ENCODE results near the gene ATP6V1G2.

The ATP6V1G2 gene

DNA sequence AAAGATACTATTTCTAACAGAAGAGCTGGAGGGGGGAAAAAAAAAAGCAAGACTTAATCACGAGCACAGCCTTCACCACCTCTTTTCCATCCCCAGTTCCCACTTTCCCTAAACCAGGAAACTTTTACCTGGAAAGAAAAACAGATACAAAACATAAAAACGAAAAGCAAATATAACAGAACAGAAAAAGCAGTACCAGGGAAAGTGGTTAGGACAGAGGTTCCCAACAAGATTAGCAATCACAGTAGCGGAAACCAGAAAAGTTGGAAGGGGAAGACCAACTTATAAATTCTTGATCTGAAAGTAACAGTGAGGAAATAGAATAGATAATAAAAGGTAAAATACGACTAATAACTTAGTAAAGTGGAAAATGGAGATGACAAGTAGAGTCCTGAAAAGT, 5.8 kb downstream of the ATP6V1G2 start:
- TF ChIP-seq, protein P1, sequence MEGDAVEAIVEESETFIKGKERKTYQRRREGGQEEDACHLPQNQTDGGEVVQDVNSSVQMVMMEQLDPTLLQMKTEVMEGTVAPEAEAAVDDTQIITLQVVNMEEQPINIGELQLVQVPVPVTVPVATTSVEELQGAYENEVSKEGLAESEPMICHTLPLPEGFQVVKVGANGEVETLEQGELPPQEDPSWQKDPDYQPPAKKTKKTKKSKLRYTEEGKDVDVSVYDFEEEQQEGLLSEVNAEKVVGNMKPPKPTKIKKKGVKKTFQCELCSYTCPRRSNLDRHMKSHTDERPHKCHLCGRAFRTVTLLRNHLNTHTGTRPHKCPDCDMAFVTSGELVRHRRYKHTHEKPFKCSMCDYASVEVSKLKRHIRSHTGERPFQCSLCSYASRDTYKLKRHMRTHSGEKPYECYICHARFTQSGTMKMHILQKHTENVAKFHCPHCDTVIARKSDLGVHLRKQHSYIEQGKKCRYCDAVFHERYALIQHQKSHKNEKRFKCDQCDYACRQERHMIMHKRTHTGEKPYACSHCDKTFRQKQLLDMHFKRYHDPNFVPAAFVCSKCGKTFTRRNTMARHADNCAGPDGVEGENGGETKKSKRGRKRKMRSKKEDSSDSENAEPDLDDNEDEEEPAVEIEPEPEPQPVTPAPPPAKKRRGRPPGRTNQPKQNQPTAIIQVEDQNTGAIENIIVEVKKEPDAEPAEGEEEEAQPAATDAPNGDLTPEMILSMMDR (IDR thresholded peaks at IDR 0.05; ENCODE audit: insufficient read depth, low read depth, low read length, missing control alignments): no peak
- H3K4me3 ChIP-seq (ENCODE audit: low read length): peak overlapping the region; percentile 91
- DNase-seq (ENCODE audit: low read depth): no peak

DNA sequence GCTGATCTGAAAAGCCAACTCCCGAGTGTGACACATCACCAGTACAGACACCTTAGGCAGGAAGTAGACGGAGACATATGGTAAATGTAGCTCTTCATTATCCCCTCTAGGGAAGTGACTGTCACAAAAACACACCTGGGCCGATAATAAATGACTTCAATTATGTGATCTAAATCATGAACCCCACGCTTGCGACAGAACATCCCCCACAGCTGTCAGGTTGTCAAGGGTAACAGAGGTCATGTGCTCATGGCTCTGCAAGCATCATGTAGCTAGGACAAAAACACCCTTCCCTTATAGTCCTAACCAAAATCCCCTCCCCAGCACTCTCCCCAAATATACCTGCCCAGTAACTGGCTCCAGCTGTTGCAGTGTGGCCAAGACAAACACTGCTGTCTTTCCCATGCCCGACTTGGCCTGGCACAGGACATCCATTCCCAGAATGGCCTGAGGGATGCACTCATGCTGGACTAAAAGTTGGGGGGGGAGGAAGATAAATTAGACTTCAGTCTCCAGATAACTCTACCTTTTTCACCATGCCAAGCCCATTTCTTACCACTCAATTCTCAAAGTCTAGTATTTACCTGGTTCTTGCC, 7.5 kb downstream of the ATP6V1G2 start:
- TF ChIP-seq, protein P1 (IDR thresholded peaks at IDR 0.05; ENCODE audit: insufficient read depth, low read depth, low read length, missing control alignments): no peak
- DNase-seq (ENCODE audit: low read depth): no peak
- peak overlapping the region; percentile 91 for H3K4me3 ChIP-seq (ENCODE audit: low read length)

DNA sequence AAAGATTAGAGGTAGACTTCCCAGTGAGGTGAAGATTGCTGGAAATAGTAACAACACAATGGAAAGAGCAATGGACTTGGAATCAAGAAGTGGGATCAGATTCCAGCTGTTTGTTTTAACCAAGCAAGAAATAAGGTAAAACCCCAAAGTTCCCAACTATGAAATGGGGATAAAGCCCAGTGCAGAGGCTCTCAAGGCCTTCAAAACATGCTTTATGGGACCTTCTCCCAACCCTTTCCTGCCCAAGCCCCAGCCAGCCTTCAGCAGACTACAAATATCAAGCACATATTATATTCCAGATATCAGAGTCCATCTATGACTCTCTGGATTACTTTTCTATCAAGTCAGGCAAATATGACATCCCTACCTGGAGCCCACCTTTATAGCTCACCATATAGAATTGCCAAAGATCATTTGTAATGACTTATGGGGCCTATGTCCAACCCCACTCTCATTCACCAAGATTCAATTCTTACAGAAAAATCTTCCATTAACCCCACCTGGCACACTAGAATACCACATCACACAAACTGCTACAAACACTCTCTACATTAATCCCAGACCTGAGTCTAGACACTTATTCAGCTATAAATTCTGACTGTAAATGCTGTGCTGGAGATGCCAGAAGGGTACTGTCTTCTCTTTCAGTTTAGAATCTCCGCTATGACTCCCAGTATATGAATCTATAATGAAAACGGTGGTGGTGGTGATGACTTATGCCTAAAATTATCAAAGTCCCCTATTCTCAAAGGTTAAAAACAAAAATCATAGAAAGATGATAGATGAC, 10.7 kb downstream of the ATP6V1G2 start:
- H3K4me3 ChIP-seq (ENCODE audit: low read length): no peak overlapping the region
- DNase-seq (ENCODE audit: low read depth): no peak
- TF ChIP-seq, protein P1 (IDR thresholded peaks at IDR 0.05; ENCODE audit: insufficient read depth, low read depth, low read length, missing control alignments): no peak

DNA sequence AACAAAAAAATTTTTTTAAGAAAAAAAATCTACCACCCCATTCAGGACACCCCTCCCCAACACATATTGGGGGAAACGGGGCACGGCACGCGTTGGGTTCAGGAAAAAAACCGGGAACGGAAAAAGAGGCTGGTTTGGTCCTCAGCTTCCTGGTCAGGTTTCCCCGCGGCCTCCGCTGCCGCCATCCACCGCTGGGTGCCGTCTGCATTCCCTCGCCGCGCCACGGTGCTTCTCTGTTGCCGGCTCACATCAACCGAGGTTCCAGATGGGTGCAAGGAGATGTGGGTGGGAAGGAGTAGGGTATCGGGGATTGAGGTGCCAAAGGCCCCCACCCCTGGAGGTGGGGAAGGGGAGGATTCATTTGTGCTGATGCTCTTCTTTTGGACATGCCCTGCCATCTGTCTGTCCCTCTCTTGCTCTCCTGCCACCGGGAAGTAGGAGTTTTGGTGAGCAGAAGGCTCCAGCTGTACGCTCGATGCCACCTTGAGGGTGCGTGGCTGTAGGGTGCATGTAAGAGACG, 11.8 kb downstream of the ATP6V1G2 start:
- H3K4me3 ChIP-seq (ENCODE audit: low read length): no peak overlapping the region
- DNase-seq (ENCODE audit: low read depth): no peak
- TF ChIP-seq, protein P1 (IDR thresholded peaks at IDR 0.05; ENCODE audit: insufficient read depth, low read depth, low read length, missing control alignments): no peak

DNA sequence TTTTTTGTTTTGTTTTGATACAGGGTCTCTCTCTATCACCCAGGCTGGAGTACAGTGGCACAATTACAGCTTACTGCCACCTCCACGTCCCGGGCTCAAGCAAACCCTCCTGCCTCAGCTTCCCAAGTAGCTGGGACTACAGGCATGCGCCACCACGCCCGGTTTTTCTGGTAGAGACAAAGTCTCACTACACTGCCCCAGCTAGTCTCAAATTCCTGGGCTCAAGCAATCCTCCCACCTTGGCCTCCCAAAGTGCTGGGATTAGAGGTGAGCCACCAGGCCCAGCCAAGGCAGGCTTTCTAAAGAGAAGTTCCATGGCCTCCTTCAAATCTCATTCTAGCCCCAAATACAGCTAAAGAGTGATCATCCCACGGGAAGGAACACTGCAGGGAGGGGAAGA, 12.4 kb downstream of the ATP6V1G2 start:
- no peak for DNase-seq (ENCODE audit: low read depth)
- no peak overlapping the region for H3K4me3 ChIP-seq (ENCODE audit: low read length)
- TF ChIP-seq, protein P1 (IDR thresholded peaks at IDR 0.05; ENCODE audit: insufficient read depth, low read depth, low read length, missing control alignments): no peak

DNA sequence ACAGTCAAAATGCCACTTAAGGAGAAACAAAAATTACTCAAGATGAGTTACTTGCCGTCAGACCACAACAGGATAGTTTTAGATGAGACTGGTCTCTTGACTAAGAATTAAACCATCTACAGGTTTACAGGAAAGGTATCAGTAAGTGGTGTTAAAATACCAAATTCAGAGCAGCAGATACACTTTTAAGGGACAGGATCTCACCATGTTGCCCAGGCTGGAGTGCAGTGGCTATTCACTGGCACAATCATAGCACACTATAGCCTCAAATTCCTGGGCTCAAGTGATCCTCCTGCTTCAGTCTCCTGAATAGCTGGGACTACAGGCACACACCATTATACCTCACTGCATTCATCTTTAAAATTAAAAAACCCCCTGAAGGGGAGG, 13.0 kb downstream of the ATP6V1G2 start:
- no peak for DNase-seq (ENCODE audit: low read depth)
- H3K4me3 ChIP-seq (ENCODE audit: low read length): no peak overlapping the region
- TF ChIP-seq, protein P1 (IDR thresholded peaks at IDR 0.05; ENCODE audit: insufficient read depth, low read depth, low read length, missing control alignments): no peak
